ENCODE measurements around the gene VIT. TPM values are rescaled to one million over a fixed set of nuclear protein-coding genes. Genes with fewer than 3 reads are reported as not detected.

The VIT gene
- total and polyA plus RNA-seq, 2 experiments from 2014 or later: 0.25 to 0.33 TPM

DNA sequence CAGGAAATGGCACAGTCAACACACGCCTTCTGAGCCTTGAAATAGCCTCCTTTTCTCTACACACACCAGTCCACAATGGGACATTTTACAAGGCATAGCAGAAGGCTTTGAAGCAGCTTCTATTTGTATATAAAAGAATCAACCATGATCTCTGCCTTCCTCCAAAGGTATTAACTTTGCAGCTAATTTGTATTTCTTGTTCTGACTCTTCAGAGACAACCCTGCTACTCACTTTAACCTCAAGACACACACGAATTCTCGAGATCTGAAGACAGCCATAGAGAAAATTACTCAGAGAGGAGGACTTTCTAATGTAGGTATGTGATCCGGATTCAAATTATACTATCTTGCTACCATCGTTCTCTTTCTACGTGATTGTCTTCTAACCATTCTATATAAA, 104.6 kb downstream of the VIT start:
- Histone ChIP-seq H3K9me3 (ENCODE audit: low read depth) (no peaks in the 10 kb centered on the region), H2AFZ (no peak overlapping the region), H3K4me1 (ENCODE audit: insufficient read depth) (no peaks in the 10 kb centered on the region), H3K27ac (no peak overlapping the region), H3K4me2 (no peak overlapping the region), H4K20me1 (ENCODE audit: insufficient read depth, poor library complexity, severe bottlenecking) (no peaks in the 10 kb centered on the region), H3K36me3 (replicated peaks; ENCODE audit: insufficient read depth, low read depth) (no peaks in the 10 kb centered on the region), H3K9me2 (replicated peaks; ENCODE audit: insufficient read depth) (no peaks in the 10 kb centered on the region), H3K27me3 (no peaks in the 10 kb centered on the region), H3K79me2 (no peaks in the 10 kb centered on the region), H3K4me3 (no peak overlapping the region)
- 92% methylated on average over 6 of the region's 6 CpGs for WGBS (ENCODE audit: low lambda C conversion rate, missing lambda C conversion rate)
- DNase-seq (ENCODE audit: low spot score): no peak
- no peak for TF ChIP-seq EZH2phosphoT487 (IDR thresholded peaks at IDR 0.05; ENCODE audit: low read depth, severe bottlenecking, unreplicated experiment)
- TF ChIP-seq EZH2 (IDR thresholded peaks at IDR 0.05; ENCODE audit: borderline replicate concordance): no peak

DNA sequence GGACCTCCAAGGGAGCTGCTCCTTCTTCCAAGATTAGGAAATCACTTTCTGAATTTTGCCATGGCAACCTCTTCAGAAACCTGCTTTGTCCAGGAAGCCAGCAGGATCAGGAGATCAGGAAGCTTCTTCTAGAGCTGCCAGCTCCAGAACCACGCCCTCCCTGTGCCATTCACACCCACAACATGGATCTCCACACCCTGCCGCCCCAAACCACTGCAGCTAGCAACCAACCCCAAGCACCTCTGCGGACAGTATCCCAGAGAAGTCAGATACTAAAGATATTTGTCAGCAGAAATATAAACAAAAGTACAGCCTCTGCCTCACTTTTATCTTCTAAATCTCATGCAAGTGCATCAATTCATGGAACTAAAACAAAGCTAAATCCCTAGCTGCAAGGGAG, 106.4 kb downstream of the VIT start:
- H3K4me1 ChIP-seq (ENCODE audit: insufficient read depth): no peaks in the 10 kb centered on the region
- TF ChIP-seq, protein P1, sequence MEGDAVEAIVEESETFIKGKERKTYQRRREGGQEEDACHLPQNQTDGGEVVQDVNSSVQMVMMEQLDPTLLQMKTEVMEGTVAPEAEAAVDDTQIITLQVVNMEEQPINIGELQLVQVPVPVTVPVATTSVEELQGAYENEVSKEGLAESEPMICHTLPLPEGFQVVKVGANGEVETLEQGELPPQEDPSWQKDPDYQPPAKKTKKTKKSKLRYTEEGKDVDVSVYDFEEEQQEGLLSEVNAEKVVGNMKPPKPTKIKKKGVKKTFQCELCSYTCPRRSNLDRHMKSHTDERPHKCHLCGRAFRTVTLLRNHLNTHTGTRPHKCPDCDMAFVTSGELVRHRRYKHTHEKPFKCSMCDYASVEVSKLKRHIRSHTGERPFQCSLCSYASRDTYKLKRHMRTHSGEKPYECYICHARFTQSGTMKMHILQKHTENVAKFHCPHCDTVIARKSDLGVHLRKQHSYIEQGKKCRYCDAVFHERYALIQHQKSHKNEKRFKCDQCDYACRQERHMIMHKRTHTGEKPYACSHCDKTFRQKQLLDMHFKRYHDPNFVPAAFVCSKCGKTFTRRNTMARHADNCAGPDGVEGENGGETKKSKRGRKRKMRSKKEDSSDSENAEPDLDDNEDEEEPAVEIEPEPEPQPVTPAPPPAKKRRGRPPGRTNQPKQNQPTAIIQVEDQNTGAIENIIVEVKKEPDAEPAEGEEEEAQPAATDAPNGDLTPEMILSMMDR (IDR thresholded peaks at IDR 0.05; ENCODE audit: poor library complexity): no peak
- TF ChIP-seq EZH2 (IDR thresholded peaks at IDR 0.05; ENCODE audit: borderline replicate concordance) (no peak), EZH2phosphoT487 (IDR thresholded peaks at IDR 0.05; ENCODE audit: low read depth, severe bottlenecking, unreplicated experiment) (no peak)
- no peak overlapping the region for H3K4me3 ChIP-seq
- no peak overlapping the region for H2AFZ ChIP-seq
- H3K27ac ChIP-seq: no peak overlapping the region
- H3K36me3 ChIP-seq (replicated peaks; ENCODE audit: insufficient read depth, low read depth): no peaks in the 10 kb centered on the region
- WGBS (ENCODE audit: low lambda C conversion rate, missing lambda C conversion rate): 93% methylated on average over 3 of the region's 3 CpGs
- H3K9me3 ChIP-seq (ENCODE audit: low read depth): no peaks in the 10 kb centered on the region
- H3K79me2 ChIP-seq: no peaks in the 10 kb centered on the region
- no peaks in the 10 kb centered on the region for H3K9me2 ChIP-seq (replicated peaks; ENCODE audit: insufficient read depth)
- no peak for DNase-seq (ENCODE audit: low spot score)
- H3K27me3 ChIP-seq: no peaks in the 10 kb centered on the region
- H3K4me2 ChIP-seq: no peak overlapping the region
- no peaks in the 10 kb centered on the region for H4K20me1 ChIP-seq (ENCODE audit: insufficient read depth, poor library complexity, severe bottlenecking)

DNA sequence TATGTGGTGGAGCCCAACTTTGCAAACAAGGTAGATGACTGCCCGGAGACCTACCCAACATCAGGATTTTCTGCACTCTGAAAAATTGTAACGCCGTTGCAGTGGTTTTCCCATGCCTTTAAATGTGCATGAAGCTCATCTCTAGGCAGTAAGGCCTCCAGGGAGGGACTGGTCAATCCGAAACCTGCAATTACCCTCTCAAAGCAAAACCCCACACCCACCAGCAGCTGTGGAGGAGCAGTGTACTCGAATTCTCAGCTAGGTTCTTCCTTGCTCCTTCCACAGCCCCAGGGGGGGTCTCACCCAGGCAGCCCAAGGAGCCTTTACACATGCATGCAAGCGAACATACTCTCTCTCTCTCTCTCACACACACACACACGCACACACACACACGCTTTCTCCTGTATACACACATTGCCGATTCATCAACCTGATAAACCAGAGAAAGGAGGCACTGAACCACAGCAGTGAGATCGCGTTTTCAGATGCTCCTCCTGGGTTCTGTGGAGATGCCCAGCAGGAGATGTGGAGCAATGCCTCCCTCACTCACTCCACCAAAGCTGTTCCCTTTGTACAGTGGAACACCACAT, 109.2 kb downstream of the VIT start:
- no peak overlapping the region for H2AFZ ChIP-seq
- no peaks in the 10 kb centered on the region for H4K20me1 ChIP-seq (ENCODE audit: insufficient read depth, poor library complexity, severe bottlenecking)
- no peaks in the 10 kb centered on the region for H3K36me3 ChIP-seq (replicated peaks; ENCODE audit: insufficient read depth, low read depth)
- no peaks in the 10 kb centered on the region for H3K4me1 ChIP-seq (ENCODE audit: insufficient read depth)
- H3K79me2 ChIP-seq: no peaks in the 10 kb centered on the region
- no peak for DNase-seq (ENCODE audit: low spot score)
- no peaks in the 10 kb centered on the region for H3K9me2 ChIP-seq (replicated peaks; ENCODE audit: insufficient read depth)
- TF ChIP-seq EZH2phosphoT487 (IDR thresholded peaks at IDR 0.05; ENCODE audit: low read depth, severe bottlenecking, unreplicated experiment) (no peak), EZH2 (IDR thresholded peaks at IDR 0.05; ENCODE audit: borderline replicate concordance) (no peak)
- H3K27ac ChIP-seq: no peak overlapping the region
- H3K4me2 ChIP-seq: no peak overlapping the region
- H3K4me3 ChIP-seq: no peak overlapping the region
- H3K27me3 ChIP-seq: no peaks in the 10 kb centered on the region
- 86% methylated on average over 11 of the region's 11 CpGs for WGBS (ENCODE audit: low lambda C conversion rate, missing lambda C conversion rate)
- no peaks in the 10 kb centered on the region for H3K9me3 ChIP-seq (ENCODE audit: low read depth)

DNA sequence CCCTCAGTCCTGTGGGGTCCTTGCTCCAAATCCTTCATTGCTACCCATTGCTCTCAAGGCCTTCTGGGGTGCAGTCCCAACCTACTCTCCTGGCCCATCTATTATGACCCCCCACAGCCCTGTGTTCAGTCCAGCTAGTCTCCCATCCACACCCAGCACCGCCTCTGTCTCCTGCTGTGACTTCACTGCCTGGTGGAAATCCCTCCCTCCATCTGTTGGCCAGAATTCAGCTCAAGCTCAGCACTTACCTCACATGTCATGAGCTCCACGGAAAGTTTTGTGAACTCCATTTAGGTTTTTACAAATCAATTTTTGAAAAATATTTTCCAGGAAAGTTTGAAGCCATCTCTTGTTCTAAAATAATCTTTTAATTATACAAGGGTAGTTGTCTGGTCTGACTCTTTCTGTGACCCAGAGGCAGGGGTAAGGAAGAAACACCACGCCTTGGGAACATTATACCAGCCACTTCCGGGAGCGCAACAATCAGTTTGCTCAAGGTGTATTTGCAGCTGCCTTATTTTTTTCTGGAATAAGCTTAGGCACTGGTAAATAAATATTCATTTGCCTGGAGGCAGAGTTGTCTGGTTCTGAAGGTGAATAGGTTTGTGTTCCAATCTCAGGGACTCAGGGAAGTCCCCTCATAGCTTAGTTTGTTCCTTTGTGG, 110.8 kb downstream of the VIT start:
- no peaks in the 10 kb centered on the region for H3K79me2 ChIP-seq
- H3K4me2 ChIP-seq: no peak overlapping the region
- no peak overlapping the region for H3K27ac ChIP-seq
- H3K4me1 ChIP-seq (ENCODE audit: insufficient read depth): no peaks in the 10 kb centered on the region
- H3K9me3 ChIP-seq (ENCODE audit: low read depth): no peaks in the 10 kb centered on the region
- H3K4me3 ChIP-seq: no peak overlapping the region
- WGBS (ENCODE audit: low lambda C conversion rate, missing lambda C conversion rate): 89% methylated on average over 5 of the region's 5 CpGs
- H4K20me1 ChIP-seq (ENCODE audit: insufficient read depth, poor library complexity, severe bottlenecking): no peaks in the 10 kb centered on the region
- H3K36me3 ChIP-seq (replicated peaks; ENCODE audit: insufficient read depth, low read depth): no peaks in the 10 kb centered on the region
- no peak for DNase-seq (ENCODE audit: low spot score)
- no peaks in the 10 kb centered on the region for H3K9me2 ChIP-seq (replicated peaks; ENCODE audit: insufficient read depth)
- no peaks in the 10 kb centered on the region for H3K27me3 ChIP-seq
- TF ChIP-seq EZH2 (IDR thresholded peaks at IDR 0.05; ENCODE audit: borderline replicate concordance) (no peak), EZH2phosphoT487 (IDR thresholded peaks at IDR 0.05; ENCODE audit: low read depth, severe bottlenecking, unreplicated experiment) (no peak)
- TF ChIP-seq, protein P1 (IDR thresholded peaks at IDR 0.05; ENCODE audit: poor library complexity): no peak
- no peak overlapping the region for H2AFZ ChIP-seq

Data from hepatocyte (in vitro differentiated cells).